Stimulated activated CD4-positive, alpha-beta T cell treated with anti-CD3 and anti-CD28 coated beads, TNF-alpha, amount 100 ng/mL, for 1 hour (primary cell): ENCODE results near the gene ULK3.

ENCODE experiments used
- DNase-seq, 3 donors: peaks; one replicate each; pipeline ENCODE4 v3.0.0-alpha.2; 2020; ENCODE audit warnings: low read depth in 3 of 3, low spot score in 1 of 3

The ULK3 gene

GRCh38 chr15:74823324-74823723 is 19.6 kb downstream of the ULK3 start:
- no peak for DNase-seq

- DNase-seq, result no peak
These were observed 20.7 kb downstream of the ULK3 start for GRCh38 chr15:74822233-74822632.

DNA sequence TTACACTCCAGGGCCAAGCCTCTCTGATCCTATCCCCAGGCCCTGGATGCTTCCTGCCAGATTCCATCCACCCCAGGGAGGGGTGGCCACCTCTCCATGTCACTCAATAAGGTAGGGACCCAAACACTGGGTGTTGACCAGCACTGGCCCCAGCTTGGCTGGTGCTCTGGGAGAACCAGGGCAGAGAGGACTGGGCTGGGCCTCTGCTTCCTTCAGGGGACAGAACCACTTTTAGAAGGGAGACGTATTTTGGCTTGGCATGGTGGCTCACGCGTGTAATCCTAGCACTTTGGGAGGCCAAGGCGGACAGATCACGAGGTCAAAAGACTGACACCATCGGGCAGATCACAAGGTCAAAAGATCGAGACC is 21.2 kb downstream of the ULK3 start:
- no peak for DNase-seq

GRCh38 chr15:74821091-74821789 is 21.7 kb downstream of the ULK3 start:
- DNase-seq, result no peak

GRCh38 chr15:74820056-74820455 is 22.9 kb downstream of the ULK3 start:
- DNase-seq, result no peak

DNA sequence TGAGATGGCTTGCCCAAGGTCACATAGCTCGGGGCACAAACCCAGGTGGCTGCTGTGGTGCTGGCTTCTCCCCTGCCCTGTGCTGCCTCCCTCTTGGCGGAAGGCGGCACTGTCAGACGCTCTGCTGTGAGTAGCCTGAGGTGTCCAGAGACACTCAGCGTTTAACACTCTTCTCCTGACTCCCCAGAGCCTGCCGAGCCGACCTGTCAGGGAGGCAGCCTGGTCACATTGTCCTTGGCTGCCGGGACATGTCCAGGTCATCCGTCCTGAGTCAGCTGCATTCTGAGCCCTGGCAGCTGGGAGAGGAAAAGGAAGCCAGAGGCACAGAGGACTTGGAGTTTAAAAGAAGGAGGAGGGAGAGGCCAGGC is 25.6 kb downstream of the ULK3 start:
- DNase-seq, result no peak

DNA sequence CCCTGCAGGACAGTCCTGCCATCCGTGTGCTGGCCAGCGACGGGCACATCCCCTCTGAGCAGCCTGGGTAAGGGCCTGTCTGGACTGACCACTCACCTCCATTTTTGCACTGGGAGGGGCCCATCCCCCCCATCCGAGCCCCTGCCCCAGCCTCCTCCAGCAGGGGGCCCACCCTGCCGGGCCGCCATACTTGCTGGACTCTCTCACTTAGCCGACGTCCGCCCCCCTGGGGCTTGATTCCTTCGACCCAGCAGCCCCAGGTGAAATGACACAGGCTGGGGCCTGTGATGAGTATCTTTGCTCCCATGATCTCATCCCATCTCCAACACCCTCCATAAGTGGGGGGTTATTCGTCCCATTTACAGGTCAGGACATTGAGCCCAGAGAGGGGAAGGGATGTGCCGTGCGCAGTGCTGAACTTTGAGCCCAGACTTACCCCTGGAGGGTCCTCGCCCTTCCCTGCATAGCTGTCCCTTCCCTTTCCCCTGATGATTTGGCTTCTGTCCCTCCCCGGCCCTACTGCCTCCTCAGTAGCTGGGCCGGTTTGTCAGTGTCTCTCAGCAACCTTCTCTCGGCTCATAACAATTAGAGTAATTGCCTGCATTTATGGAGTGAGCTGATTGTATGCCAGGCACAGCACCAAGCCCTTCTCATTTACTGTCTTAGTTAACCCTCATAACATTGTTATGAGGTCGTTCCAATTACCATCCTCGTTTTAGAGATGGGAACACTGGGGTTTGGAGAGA is 26.2 kb downstream of the ULK3 start:
- DNase-seq, result no peak

GRCh38 chr15:74815961-74816360 is 27.0 kb downstream of the ULK3 start:
- no peak for DNase-seq

- DNase-seq, result no peak
These were observed 27.6 kb downstream of the ULK3 start for GRCh38 chr15:74815121-74815934.

DNA sequence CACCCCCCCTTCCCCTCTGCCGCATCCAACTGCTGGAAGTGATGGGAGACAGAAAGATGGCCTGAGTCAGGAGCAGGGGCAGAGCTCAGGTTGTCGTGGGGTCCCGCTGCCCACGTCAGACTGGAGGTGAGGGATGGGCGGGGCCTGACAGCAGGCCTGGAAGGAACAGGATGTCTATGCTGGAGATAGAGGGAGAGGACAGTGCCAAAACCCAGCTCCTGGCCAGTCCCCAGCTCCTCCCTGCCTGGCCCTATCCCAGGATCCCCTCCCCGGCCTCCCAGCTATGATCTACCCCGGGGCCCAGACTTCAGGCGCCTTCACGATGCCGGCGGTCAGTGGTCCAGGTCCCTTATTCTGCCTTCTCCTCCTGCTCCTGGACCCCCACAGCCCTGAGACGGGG is 30.4 kb downstream of the ULK3 start, which contains the start of gene LMAN1L:
Gene LMAN1L, plus strand, starts transcription at position 303 of the 400 bp plus-strand sequence. Its CDS starts 20 bp downstream, at position 323.
- no peak for DNase-seq

- DNase-seq, result no peak
These were observed 33.0 kb downstream of the ULK3 start for GRCh38 chr15:74809956-74810355.

DNA sequence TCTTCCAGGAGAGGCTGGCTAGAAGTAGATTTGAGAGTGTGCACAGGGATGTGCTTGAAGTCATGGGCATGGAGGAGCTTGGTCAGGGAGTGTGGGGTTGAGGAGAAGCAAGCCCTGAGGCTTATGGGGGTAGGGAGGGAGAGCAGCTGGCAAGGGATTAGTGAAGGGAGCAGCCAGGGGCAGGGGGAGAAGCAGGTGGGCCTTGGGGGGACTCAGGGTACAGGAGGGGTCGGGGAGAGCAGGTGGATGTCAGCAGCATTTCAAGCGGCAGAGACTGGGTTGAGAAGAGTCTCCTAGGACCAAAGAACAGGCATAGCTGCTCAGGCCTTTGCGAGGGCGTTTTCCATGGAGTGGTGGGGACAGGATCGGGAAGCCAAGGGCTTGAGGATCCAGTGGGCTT is 33.7 kb downstream of the ULK3 start:
- DNase-seq, result no peak

- no peak for DNase-seq
These were observed 34.1 kb downstream of the ULK3 start for GRCh38 chr15:74808840-74809229.

- no peak for DNase-seq
These were observed 34.7 kb downstream of the ULK3 start for GRCh38 chr15:74808078-74808839.

GRCh38 chr15:74807282-74807681 is 35.7 kb downstream of the ULK3 start:
- no peak for DNase-seq

DNA sequence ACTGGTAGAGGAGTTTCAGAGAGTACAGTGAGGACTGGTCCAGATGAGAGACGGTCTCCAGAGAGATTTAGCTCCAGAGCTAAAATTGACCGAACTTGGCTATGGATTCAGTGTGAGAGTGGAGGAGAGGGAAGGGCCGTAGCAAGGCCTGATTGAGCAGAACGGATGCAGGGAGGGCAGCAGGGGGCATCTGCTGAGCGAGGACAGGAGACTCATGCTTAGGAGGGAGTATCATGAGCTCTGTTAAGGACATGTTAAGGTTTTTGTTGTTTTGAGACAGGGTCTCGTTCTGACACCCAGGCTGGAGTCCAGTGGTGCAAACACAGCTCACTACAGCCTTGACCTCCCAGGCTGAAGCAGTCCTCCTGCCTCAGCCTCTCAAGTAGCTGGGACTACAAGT is 38.0 kb downstream of the ULK3 start:
- DNase-seq, result no peak

DNA sequence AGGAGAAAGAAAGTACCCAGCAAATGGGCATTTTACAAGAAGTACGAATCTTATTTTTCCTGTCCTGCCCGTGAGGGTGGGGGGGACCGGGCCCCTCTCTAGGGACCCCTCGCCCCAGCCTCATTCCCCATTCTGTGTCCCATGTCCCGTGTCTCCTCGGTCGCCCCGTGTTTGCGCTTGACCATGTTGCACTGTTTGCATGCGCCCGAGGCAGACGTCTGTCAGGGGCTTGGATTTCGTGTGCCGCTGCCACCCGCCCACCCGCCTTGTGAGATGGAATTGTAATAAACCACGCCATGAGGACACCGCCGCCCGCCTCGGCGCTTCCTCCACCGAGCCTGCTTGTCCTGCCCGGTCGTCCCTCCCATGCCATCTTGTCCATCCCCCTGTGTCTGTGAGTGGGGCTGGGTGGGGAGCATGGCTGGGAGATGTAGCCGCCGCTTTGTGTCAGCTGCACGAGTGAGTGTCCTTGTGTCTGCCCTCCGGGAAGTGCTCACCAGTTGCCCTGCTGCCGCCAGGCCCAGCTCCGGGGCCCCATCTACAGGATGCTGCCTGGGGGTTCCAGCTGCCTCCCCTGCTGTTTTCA is 40.0 kb downstream of the ULK3 start:
- DNase-seq, result no peak

DNA sequence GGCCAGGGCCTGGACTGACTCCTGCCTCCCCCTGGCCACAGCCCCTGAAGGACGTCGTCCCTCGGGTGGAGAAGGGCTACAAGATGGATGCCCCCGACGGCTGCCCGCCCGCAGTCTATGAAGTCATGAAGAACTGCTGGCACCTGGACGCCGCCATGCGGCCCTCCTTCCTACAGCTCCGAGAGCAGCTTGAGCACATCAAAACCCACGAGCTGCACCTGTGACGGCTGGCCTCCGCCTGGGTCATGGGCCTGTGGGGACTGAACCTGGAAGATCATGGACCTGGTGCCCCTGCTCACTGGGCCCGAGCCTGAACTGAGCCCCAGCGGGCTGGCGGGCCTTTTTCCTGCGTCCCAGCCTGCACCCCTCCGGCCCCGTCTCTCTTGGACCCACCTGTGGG is 40.7 kb downstream of the ULK3 start:
- no peak for DNase-seq

DNA sequence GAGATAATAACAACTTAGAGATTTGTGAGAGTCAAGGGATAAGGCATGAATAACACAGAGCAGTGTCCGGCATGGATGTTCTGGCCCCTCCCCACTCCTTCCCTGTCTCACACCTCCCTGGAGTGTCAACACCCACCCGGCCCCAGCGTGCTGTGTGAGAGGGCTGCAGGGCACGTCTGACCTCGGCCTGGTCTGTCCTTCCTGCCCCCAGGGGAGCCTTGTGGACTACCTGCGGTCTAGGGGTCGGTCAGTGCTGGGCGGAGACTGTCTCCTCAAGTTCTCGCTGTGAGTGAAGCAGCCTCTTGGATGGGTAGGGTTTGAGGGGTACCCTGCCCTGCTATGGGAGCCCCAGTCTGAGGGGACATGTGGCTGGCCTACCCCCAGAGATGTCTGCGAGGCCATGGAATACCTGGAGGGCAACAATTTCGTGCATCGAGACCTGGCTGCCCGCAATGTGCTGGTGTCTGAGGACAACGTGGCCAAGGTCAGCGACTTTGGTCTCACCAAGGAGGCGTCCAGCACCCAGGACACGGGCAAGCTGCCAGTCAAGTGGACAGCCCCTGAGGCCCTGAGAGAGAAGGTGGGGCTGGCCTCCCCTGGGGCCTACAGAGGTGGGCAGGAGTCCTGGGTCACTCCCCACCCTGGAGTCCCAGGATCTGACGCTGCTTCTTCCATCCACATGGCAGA is 41.5 kb downstream of the ULK3 start:
- DNase-seq, result no peak

- no peak for DNase-seq
These were observed 42.3 kb downstream of the ULK3 start for GRCh38 chr15:74800559-74801094.
